ENCODE measurements around the gene IFNAR2. TPM values are rescaled to one million over a fixed set of nuclear protein-coding genes. Genes with fewer than 3 reads are reported as not detected.

IFNAR2 gene
- total and polyA plus RNA-seq, 2 donors (not counting 3 experiments of a cell fraction or from before 2014, with no cell fraction given): 22.8 to 42.1 TPM

- Histone ChIP-seq H3K79me2 (ENCODE audit: control insufficient read depth, insufficient read depth, low read length) (no peaks in the 10 kb centered on the region), H3K27ac (ENCODE audit: insufficient read depth, low read depth, low read length) (no peak overlapping the region), H3K9me3 (replicated peaks; ENCODE audit: control insufficient read depth, insufficient read depth, low read length) (no peaks in the 10 kb centered on the region), H3K9me1 (replicated peaks; ENCODE audit: control insufficient read depth, extremely low read depth, insufficient read depth, low read length) (no peaks in the 10 kb centered on the region), H3K36me3 (ENCODE audit: control insufficient read depth in 2 of 2, extremely low read depth in 1 of 2, insufficient read depth in 2 of 2, low read length in 2 of 2) (no peaks in the 10 kb centered on the region), H3K27me3 (ENCODE audit: control insufficient read depth in 2 of 2, insufficient read depth in 2 of 2, low read length in 2 of 2) (no peaks in the 10 kb centered on the region), H3K4me2 (ENCODE audit: insufficient read depth, low read length) (no peak overlapping the region), H2AFZ (ENCODE audit: low read depth, low read length) (no peak overlapping the region), H3K4me1 (ENCODE audit: control insufficient read depth, extremely low read depth, insufficient read depth, low read length) (no peaks in the 10 kb centered on the region), H3K4me3 (replicated peaks in 1 of 3; ENCODE audit: insufficient read depth in 1 of 3, low read depth in 1 of 3, low read length in 3 of 3) (no peak overlapping the region), H3K9ac (replicated peaks; ENCODE audit: extremely low read depth, insufficient read depth, low read length) (no peak overlapping the region), H4K20me1 (replicated peaks; ENCODE audit: control insufficient read depth, extremely low read depth, insufficient read depth, low read length) (no peaks in the 10 kb centered on the region)
- TF ChIP-seq JUN (IDR thresholded peaks at IDR 0.05; ENCODE audit: borderline replicate concordance, insufficient read depth, insufficient read length, low read depth) (no peak), FOS (IDR thresholded peaks at IDR 0.05; ENCODE audit: borderline replicate concordance, insufficient read depth, low read length) (no peak), EZH2 (IDR thresholded peaks at IDR 0.05; ENCODE audit: borderline replicate concordance, low read depth, low read length, severe bottlenecking) (no peak), POLR2AphosphoS5 (IDR thresholded peaks at IDR 0.05; ENCODE audit: insufficient read depth, low read depth, low read length) (no peak), MYC (IDR thresholded peaks at IDR 0.05; ENCODE audit: low read depth, low read length) (no peak), GATA2 (IDR thresholded peaks at IDR 0.05; ENCODE audit: insufficient read depth, insufficient read length, low read depth, low read length) (no peak), POLR2A (IDR thresholded peaks at IDR 0.05; ENCODE audit: low read depth, low read length) (no peak)
- TF ChIP-seq, protein P1, sequence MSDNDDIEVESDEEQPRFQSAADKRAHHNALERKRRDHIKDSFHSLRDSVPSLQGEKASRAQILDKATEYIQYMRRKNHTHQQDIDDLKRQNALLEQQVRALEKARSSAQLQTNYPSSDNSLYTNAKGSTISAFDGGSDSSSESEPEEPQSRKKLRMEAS (IDR thresholded peaks at IDR 0.05; ENCODE audit: insufficient read depth, insufficient read length): no peak
- TF ChIP-seq, protein P2, sequence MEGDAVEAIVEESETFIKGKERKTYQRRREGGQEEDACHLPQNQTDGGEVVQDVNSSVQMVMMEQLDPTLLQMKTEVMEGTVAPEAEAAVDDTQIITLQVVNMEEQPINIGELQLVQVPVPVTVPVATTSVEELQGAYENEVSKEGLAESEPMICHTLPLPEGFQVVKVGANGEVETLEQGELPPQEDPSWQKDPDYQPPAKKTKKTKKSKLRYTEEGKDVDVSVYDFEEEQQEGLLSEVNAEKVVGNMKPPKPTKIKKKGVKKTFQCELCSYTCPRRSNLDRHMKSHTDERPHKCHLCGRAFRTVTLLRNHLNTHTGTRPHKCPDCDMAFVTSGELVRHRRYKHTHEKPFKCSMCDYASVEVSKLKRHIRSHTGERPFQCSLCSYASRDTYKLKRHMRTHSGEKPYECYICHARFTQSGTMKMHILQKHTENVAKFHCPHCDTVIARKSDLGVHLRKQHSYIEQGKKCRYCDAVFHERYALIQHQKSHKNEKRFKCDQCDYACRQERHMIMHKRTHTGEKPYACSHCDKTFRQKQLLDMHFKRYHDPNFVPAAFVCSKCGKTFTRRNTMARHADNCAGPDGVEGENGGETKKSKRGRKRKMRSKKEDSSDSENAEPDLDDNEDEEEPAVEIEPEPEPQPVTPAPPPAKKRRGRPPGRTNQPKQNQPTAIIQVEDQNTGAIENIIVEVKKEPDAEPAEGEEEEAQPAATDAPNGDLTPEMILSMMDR (IDR thresholded peaks at IDR 0.05; ENCODE audit: extremely low read depth in 1 of 2, insufficient read depth in 1 of 2, low read depth in 1 of 2, low read length in 2 of 2): no peak
- DNase-seq (ENCODE audit: low read depth, low spot score) (no peak), FAIRE-seq (no peak)
- dilution Hi-C loops (cut with MboI; ENCODE audit: extremely low pct_ligation_motif_present, low sequenced_read_pairs) (no loop called here), intact Hi-C loops (cut with micrococcal nuclease) (no loop called here)
- CTCF ChIA-PET: no interaction called here
- no TSS peak for BruUV-seq (replicated peaks)
- POLR2A ChIA-PET: interaction anchor here (0.6 kb wide), 1 partner anchor 36 kb away, joined by 3 read pairs; no protein-coding TSS in a partner anchor
These were observed 24.3 kb upstream of the IFNAR2 start for GRCh38 chr21:33205476-33205875.
